Activated CD8-positive, alpha-beta memory T cell treated with anti-CD3 and anti-CD28 coated beads, Interleukin-2, amount 50 U/mL, for 24 hours (primary cell): Measurements from ENCODE around the gene GPT2.

Experiments used
- DNase-seq: peaks from one replicate; pipeline ENCODE4 v3.0.0-alpha.2; 2020; ENCODE audit errors: extremely low read depth

The GPT2 gene

GRCh38 chr16:46883690-46884512 is at the start of gene GPT2:
GPT2 (plus strand) TSS chr16:46884362; CDS start chr16:46884716, 354 bp downstream.
- DNase-seq = peak; percentile 47

- no peak for DNase-seq
Measured at GRCh38 chr16:46836534-46837530, 47.3 kb upstream of the GPT2 start.

- DNase-seq = no peak
Measured at GRCh38 chr16:46839986-46840443, 44.1 kb upstream of the GPT2 start.

GRCh38 chr16:46842192-46842895 is 41.8 kb upstream of the GPT2 start:
- no peak for DNase-seq

GRCh38 chr16:46843898-46844642 is 40.1 kb upstream of the GPT2 start:
- DNase-seq = no peak

GRCh38 chr16:46844771-46845170 is 39.4 kb upstream of the GPT2 start:
- DNase-seq = no peak

- DNase-seq = no peak
Measured at GRCh38 chr16:46845952-46846351, 38.2 kb upstream of the GPT2 start.

GRCh38 chr16:46848768-46849764 is 35.1 kb upstream of the GPT2 start:
- DNase-seq = no peak

- DNase-seq = no peak
Measured at GRCh38 chr16:46850619-46851555, 33.3 kb upstream of the GPT2 start.

- DNase-seq = no peak
Measured at GRCh38 chr16:46852130-46852529, 32.0 kb upstream of the GPT2 start.

GRCh38 chr16:46853713-46854443 is 30.3 kb upstream of the GPT2 start:
- DNase-seq = peak; percentile 23

GRCh38 chr16:46854846-46855245 is 29.3 kb upstream of the GPT2 start:
- no peak for DNase-seq

GRCh38 chr16:46855389-46855788 is 28.8 kb upstream of the GPT2 start:
- DNase-seq = no peak

- DNase-seq = no peak
Measured at GRCh38 chr16:46857368-46857945, 26.7 kb upstream of the GPT2 start.

- DNase-seq = no peak
Measured at GRCh38 chr16:46858151-46858550, 26.0 kb upstream of the GPT2 start.

- no peak for DNase-seq
Measured at GRCh38 chr16:46859719-46860152, 24.4 kb upstream of the GPT2 start.
